Mucosa of rectum (tissue), 2 donors: ENCODE measurements around the gene PRKAG2.

Experiments used
- H3K27ac ChIP-seq, 2 donors: one replicate each; pipeline ENCODE4 v1.7.0; 2013; ENCODE audit warnings: inconsistent platforms in 2 of 2, low read depth in 2 of 2, low read length in 2 of 2
- H3K27me3 ChIP-seq, 2 donors: one replicate each; pipeline ENCODE4 v1.7.0; 2013; ENCODE audit warnings: low read length in 2 of 2; ENCODE audit not compliant: control insufficient read depth in 2 of 2, insufficient read depth in 2 of 2
- H3K36me3 ChIP-seq, 2 donors: one replicate each; pipeline ENCODE4 v1.7.0; 2013; ENCODE audit warnings: low read length in 2 of 2; ENCODE audit not compliant: control insufficient read depth in 2 of 2, insufficient read depth in 2 of 2
- H3K4me1 ChIP-seq, 2 donors: one replicate each; pipeline ENCODE4 v1.7.0; 2013; ENCODE audit warnings: low read length in 2 of 2, mild to moderate bottlenecking in 1 of 2; ENCODE audit not compliant: control insufficient read depth in 2 of 2, insufficient read depth in 2 of 2
- H3K4me3 ChIP-seq, 2 donors: one replicate each; pipeline ENCODE4 v1.7.0; 2013; ENCODE audit warnings: low read length in 2 of 2
- H3K9ac ChIP-seq, 2 donors: one replicate each; pipeline ENCODE4 v1.7.0; 2013; ENCODE audit warnings: low read length in 2 of 2, low read depth in 1 of 2, mild to moderate bottlenecking in 1 of 2
- H3K9me3 ChIP-seq, 2 donors: one replicate each; pipeline ENCODE4 v1.7.0; 2013; ENCODE audit warnings: low read length in 2 of 2; ENCODE audit not compliant: control insufficient read depth in 2 of 2
- donor health status: healthy.
- donor health status: Normal muscosa, but diverticular disease.

PRKAG2 gene

DNA sequence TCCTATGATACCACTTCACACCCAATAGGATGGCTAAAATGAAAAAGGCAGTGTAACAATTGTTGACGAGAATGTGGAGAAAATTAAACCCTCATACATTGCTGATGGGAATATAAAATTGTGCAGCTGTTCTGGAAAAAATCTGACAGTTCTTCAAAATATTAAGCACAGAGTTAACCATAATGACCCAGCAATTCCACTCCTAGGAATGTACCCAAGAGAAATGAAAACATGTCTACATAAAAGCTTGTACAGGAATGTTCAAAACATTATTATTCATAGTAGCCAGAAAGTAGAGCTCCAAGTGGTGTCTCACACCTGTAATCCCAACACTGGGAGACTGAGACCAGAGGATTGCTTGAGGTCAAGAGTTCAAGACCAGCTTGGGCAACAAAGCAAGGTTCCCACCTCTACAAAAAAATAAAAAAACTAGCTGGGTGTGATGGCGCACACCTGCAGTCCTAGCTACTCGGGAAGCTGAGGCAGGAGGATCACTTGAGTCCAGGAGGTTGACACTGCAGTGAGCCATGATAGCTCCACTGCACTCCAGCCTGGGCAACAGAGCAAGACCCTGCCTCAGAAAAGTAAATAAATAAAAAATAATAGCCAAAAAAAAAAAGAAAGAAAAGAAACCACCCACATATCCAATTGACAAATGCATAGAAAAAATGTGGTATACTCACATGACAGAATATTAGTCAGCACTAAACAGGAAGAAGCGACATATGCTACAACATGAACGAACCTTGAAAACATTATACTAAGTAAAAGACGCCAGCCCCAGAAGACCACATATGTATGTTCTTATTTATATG, 362.2 kb downstream of the PRKAG2 start:
- Histone ChIP-seq H3K27ac (no peak overlapping the region), H3K36me3 (no peaks in the 10 kb centered on the region), H3K4me1 (peaks cover 11 to 14% of the 10 kb centered on the region in 2 donors)

DNA sequence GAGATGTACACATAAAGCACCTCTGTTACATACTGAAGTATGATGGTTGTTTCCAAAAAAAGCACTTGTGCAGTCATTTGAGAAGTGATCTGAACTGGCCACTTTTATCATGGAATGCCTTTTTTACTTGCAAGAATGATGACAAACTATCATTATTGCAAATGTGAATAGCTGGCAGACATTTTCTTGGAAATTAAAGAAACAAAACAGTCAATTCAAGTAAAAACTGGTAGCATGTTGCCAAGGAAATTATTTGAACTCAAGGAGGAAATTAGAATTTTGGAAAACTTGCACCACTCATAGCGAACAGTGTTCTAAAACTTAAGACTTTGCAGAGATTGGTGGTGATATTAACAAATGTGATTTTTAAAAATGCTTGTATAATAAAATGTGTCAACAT, 363.8 kb downstream of the PRKAG2 start:
- H3K27me3 ChIP-seq: no peaks in the 10 kb centered on the region
- no peak overlapping the region for H3K27ac ChIP-seq
- H3K9me3 ChIP-seq: no peaks in the 10 kb centered on the region
- no peaks in the 10 kb centered on the region for H3K36me3 ChIP-seq
- H3K4me3 ChIP-seq: no peak overlapping the region
- H3K9ac ChIP-seq: no peak overlapping the region
- peaks cover 9 to 14% of the 10 kb centered on the region in 2 donors for H3K4me1 ChIP-seq

More for the DNA sequence above, 362.2 kb downstream of the PRKAG2 start:
- Histone ChIP-seq H3K4me3 (no peak overlapping the region), H3K9me3 (no peaks in the 10 kb centered on the region), H3K27me3 (no peaks in the 10 kb centered on the region), H3K9ac (no peak overlapping the region)

GRCh38 chr7:151512353-151512752, 364.6 kb downstream of the PRKAG2 start:
- peaks cover 1 to 8% of the 10 kb centered on the region in 2 donors for H3K4me1 ChIP-seq

GRCh38 chr7:151511946-151512345, 365.0 kb downstream of the PRKAG2 start:
- Histone ChIP-seq H3K4me1 (peaks cover 0 to 8% of the 10 kb centered on the region in 2 donors), H3K4me3 (no peak overlapping the region), H3K36me3 (no peaks in the 10 kb centered on the region), H3K9ac (no peak overlapping the region), H3K9me3 (no peaks in the 10 kb centered on the region), H3K27ac (no peak overlapping the region), H3K27me3 (no peaks in the 10 kb centered on the region)

More at GRCh38 chr7:151512353-151512752, 364.6 kb downstream of the PRKAG2 start:
- Histone ChIP-seq H3K4me3 (no peak overlapping the region), H3K9me3 (no peaks in the 10 kb centered on the region), H3K9ac (no peak overlapping the region), H3K27ac (no peak overlapping the region), H3K36me3 (no peaks in the 10 kb centered on the region), H3K27me3 (no peaks in the 10 kb centered on the region)

DNA sequence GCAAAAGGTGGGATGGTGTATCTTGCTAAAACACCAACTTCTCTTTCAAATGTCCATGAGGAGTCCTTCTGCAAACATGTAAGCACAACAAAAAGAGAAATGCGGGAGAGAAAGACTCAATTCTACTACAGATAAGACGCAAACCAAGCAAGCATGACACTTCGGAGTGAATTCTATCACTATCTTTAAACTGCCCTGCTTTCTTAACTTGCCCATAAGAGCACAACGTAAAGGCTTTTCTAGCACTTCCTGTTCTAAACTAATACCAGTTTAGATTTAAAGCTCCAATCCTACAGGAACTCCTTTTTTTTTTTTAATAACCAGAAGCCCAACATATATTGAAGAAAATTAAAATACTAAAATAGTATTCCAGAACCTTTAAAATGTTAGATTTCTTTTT, 365.6 kb downstream of the PRKAG2 start:
- H3K4me1 ChIP-seq: peaks cover 0 to 11% of the 10 kb centered on the region in 2 donors

DNA sequence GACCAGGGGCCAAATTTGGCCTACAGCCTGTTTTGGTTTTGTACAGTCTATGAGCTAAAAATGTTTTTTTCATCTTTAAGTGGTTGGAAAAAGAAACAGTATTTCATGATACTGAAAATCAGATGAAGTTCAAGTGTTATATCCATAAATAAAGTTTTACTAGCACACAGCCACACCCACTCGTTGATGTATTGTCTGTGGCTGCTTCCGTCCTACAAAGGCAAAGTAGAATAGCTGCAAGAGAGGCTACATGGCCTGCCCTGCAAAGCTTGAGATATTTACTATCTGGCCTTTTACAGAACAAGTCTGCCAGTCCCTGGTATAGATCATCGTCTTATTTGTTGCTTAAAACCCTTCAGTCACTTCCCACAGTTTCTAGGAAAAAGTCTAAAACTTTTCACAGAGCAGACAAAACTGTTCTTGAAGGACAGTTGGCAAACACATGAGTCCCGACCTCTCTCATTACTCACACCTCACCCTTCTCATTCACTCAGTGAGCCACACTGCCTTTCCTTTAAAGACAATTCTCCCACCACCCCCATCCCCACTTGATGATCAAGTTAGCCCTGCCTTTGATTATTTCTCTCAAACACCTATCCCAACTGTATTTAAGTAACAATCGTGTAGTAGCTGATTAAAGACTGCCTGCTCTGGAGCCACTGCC, 367.1 kb downstream of the PRKAG2 start:
- no peaks in the 10 kb centered on the region for H3K27me3 ChIP-seq
- no peak overlapping the region for H3K27ac ChIP-seq
- H3K36me3 ChIP-seq: no peaks in the 10 kb centered on the region
- H3K9me3 ChIP-seq: no peaks in the 10 kb centered on the region
- peaks cover 0 to 11% of the 10 kb centered on the region in 2 donors for H3K4me1 ChIP-seq
- H3K9ac ChIP-seq: no peak overlapping the region
- H3K4me3 ChIP-seq: no peak overlapping the region

More for the DNA sequence above, 365.6 kb downstream of the PRKAG2 start:
- Histone ChIP-seq H3K9ac (no peak overlapping the region), H3K4me3 (no peak overlapping the region), H3K27ac (no peak overlapping the region), H3K36me3 (no peaks in the 10 kb centered on the region), H3K9me3 (no peaks in the 10 kb centered on the region), H3K27me3 (no peaks in the 10 kb centered on the region)

DNA sequence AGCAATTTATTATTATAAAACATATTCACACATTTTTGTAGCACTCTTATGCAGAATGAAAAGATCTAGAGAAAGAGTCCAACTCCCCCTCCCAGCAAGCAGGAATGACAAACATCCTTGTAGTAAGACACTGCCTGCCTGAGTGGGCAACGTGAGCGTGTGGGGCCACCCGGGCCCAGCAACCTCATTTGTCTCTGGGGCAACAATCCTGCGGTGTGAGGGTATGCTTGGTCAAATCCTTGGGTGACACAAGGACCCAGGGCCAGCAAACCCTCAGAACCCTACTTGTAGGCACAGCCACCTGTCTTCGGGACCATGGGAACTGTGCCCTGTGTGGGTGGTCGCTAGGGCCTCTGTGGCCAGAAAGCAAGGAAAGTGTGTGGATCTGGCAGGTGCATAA, 367.9 kb downstream of the PRKAG2 start:
- H3K4me1 ChIP-seq: peaks cover 0 to 11% of the 10 kb centered on the region in 2 donors
- no peaks in the 10 kb centered on the region for H3K27me3 ChIP-seq
- H3K4me3 ChIP-seq: no peak overlapping the region
- no peak overlapping the region for H3K9ac ChIP-seq
- H3K36me3 ChIP-seq: no peaks in the 10 kb centered on the region
- H3K27ac ChIP-seq: no peak overlapping the region
- no peaks in the 10 kb centered on the region for H3K9me3 ChIP-seq

DNA sequence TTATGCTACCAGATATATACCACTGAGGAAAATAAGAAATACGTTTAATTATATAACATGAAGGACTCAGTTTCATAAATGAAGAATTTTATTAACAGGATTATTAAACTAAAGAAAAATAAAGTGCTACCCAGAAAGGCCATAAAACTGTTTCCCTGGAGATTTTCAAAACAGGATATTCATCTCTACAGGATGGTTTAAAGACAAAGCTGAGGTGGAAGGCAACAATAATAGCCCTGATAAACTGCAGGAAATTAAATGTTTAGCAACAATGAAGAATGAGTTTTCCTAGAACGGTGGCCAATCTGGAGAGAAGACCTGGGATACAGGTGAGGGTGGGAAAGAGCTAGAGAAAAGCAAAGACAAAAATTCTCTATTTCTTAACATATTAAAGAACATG, 369.1 kb downstream of the PRKAG2 start:
- Histone ChIP-seq H3K27me3 (no peaks in the 10 kb centered on the region), H3K4me3 (no peak overlapping the region), H3K36me3 (no peaks in the 10 kb centered on the region), H3K9me3 (no peaks in the 10 kb centered on the region), H3K4me1 (peaks cover 0 to 11% of the 10 kb centered on the region in 2 donors), H3K27ac (no peak overlapping the region), H3K9ac (no peak overlapping the region)

DNA sequence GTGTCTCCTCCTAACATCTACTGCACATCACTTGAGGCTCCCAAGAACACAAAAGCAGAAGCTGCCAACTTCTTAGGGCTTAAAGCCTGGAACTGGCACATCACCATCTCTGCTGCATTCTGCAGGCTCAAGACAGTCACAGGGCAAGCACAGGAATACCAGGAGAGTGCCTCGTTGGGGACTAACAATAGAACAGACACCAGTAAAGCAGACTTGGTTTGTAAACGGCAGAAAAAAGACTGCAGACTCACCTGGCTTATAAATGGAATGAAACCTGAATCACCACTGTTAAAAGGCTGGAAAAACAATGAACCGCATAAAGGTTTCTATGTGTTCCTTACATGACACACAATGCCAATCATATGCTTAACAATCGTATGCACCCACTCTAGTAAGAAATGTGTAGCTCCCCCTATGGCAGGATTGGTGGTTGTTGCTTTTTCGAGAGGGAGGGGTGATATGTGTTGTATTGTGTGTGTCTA, 370.0 kb downstream of the PRKAG2 start:
- Histone ChIP-seq H3K9ac (no peak overlapping the region), H3K36me3 (no peaks in the 10 kb centered on the region), H3K27me3 (no peaks in the 10 kb centered on the region), H3K4me1 (peaks cover 0 to 11% of the 10 kb centered on the region in 2 donors), H3K4me3 (no peak overlapping the region), H3K27ac (no peak overlapping the region), H3K9me3 (no peaks in the 10 kb centered on the region)
